Keratinocyte (primary cell): ENCODE data around the gene GPR21. TPM values are rescaled to one million over a fixed set of nuclear protein-coding genes. Genes with fewer than 3 reads are reported as not detected.

Source experiments
- DNase-seq: peaks from one replicate; pipeline ENCODE4 v3.0.0-alpha.2; 2011; ENCODE audit warnings: low read depth, missing footprints, low spot score
- FAIRE-seq: peaks from 2 replicates; lab custom pipeline; 2011; peaks lifted over from hg19 to GRCh38; lab: Jason Lieb, UNC
- H2AFZ ChIP-seq: 2 replicates; pipeline ENCODE4 v1.6.0; 2012; ENCODE audit warnings: low read length, control low read depth, inconsistent platforms; ENCODE audit not compliant: control insufficient read depth
- H3K27ac ChIP-seq: 2 replicates; pipeline ENCODE4 v1.5.1; 2011; ENCODE audit warnings: low read length; ENCODE audit not compliant: control insufficient read depth, insufficient read depth
- H3K27me3 ChIP-seq: 3 replicates; pipeline ENCODE4 v1.6.0; 2011; ENCODE audit warnings: low read length; ENCODE audit not compliant: control insufficient read depth, insufficient read depth; ENCODE audit errors: extremely low read depth
- H3K36me3 ChIP-seq, 2 experiments: 2 replicates in 1 of 2; 3 replicates in 1 of 2; pipeline ENCODE4 v1.5.1; 2011; ENCODE audit warnings: low read length in 2 of 2, mild to moderate bottlenecking in 1 of 2; ENCODE audit not compliant: control insufficient read depth in 2 of 2, insufficient read depth in 2 of 2; ENCODE audit errors: extremely low read depth in 1 of 2
- H3K4me1 ChIP-seq: 3 replicates; pipeline ENCODE4 v1.5.1; 2011; ENCODE audit warnings: low read length; ENCODE audit not compliant: control insufficient read depth, insufficient read depth; ENCODE audit errors: extremely low read depth
- H3K4me2 ChIP-seq: 3 replicates; pipeline ENCODE4 v1.6.0; 2011; ENCODE audit warnings: low read depth, low read length; ENCODE audit not compliant: control insufficient read depth, insufficient read depth; ENCODE audit errors: extremely low read depth
- H3K4me3 ChIP-seq, 3 experiments: fragments of 200-600 bp in 1 of 3; sonication (generic) in 1 of 3; 2 replicates in 2 of 3; 3 replicates in 1 of 3; pipeline ENCODE4 v1.5.1; 2011 to 2016; ENCODE audit warnings: low read length in 3 of 3, mild to moderate bottlenecking in 3 of 3, control low read depth in 2 of 3, inconsistent platforms in 1 of 3, low read depth in 1 of 3, mixed read lengths in 1 of 3, mixed run types in 1 of 3, moderate library complexity in 1 of 3; ENCODE audit not compliant: control insufficient read depth in 2 of 3, insufficient read depth in 2 of 3; ENCODE audit errors: extremely low read depth in 1 of 3
- H3K79me2 ChIP-seq: 2 replicates; pipeline ENCODE4 v1.6.0; 2012; ENCODE audit warnings: low read length; ENCODE audit not compliant: control insufficient read depth, insufficient read depth
- H3K9ac ChIP-seq: 3 replicates; pipeline ENCODE4 v1.6.0; 2011; ENCODE audit warnings: low read length; ENCODE audit not compliant: control insufficient read depth, insufficient read depth; ENCODE audit errors: extremely low read depth
- H3K9me1 ChIP-seq: 3 replicates; pipeline ENCODE4 v1.6.0; 2011; ENCODE audit warnings: low read length; ENCODE audit not compliant: control insufficient read depth, insufficient read depth; ENCODE audit errors: extremely low read depth
- H3K9me3 ChIP-seq: 2 replicates; pipeline ENCODE4 v1.5.1; 2012; ENCODE audit warnings: low read depth, low read length; ENCODE audit not compliant: control insufficient read depth
- H4K20me1 ChIP-seq: 3 replicates; pipeline ENCODE4 v1.6.0; 2011; ENCODE audit warnings: low read length; ENCODE audit not compliant: control insufficient read depth, insufficient read depth; ENCODE audit errors: extremely low read depth
- CTCF ChIP-seq, 3 experiments: IDR thresholded peaks in 1 of 3; conservative IDR thresholded peaks in 1 of 3; optimal IDR thresholded peaks in 1 of 3; 2 replicates in 2 of 3; 3 replicates in 1 of 3; pipeline versions ENCODE3 to v1.5.1; 2011; ENCODE audit warnings: low read length in 3 of 3, mild to moderate bottlenecking in 3 of 3, moderate library complexity in 2 of 3, control low read depth in 1 of 3, inconsistent platforms in 1 of 3; ENCODE audit not compliant: insufficient read depth in 2 of 3; ENCODE audit errors: extremely low read depth in 1 of 3
- EZH2 ChIP-seq: IDR thresholded peaks from one replicate; pipeline ENCODE4 v1.6.1; 2012; ENCODE audit warnings: inconsistent platforms, mild to moderate bottlenecking, low read length, moderate library complexity
- dilution Hi-C: fragments of 300-500 bp; cut with MboI; formaldehyde crosslinking; loops from one replicate; pipeline ENCODE4 v1.7.0; 2020; ENCODE audit warnings: low sequenced_read_pairs; ENCODE audit not compliant: extremely low pct_ligation_motif_present
- polyA plus RNA-seq, 5 experiments: library from polyadenylated mRNA; depleted of rRNA in 3 of 5; stranded (reverse) in 3 of 5; stranded (forward) in 1 of 5; unstranded in 1 of 5; fragments of >200 nt; gene quantifications; 1 replicate in 1 of 5; 2 replicates in 3 of 5; 3 replicates in 1 of 5; pipeline versions ENCODE4 v1.2.1 to v1.2.3, GENCODE V29; 2011 to 2012; ENCODE audit warnings: missing spikeins in 2 of 5, low read depth in 1 of 5, low replicate concordance in 1 of 5

Gene GPR21
- polyA plus RNA-seq, 1 donor (not counting 4 experiments of a cell fraction or from before 2014, with no cell fraction given) = 0.25 TPM

- no peak for FAIRE-seq
- Histone ChIP-seq H3K4me1 (no peaks in the 10 kb centered on the region), H3K9me1 (no peaks in the 10 kb centered on the region), H3K27me3 (no peaks in the 10 kb centered on the region), H3K36me3 (peaks cover 0 to 9% of the 10 kb centered on the region in 2 experiments), H3K4me3 (no peak overlapping the region), H4K20me1 (no peaks in the 10 kb centered on the region), H3K9ac (no peak overlapping the region), H3K27ac (no peak overlapping the region), H3K79me2 (no peaks in the 10 kb centered on the region), H2AFZ (no peak overlapping the region), H3K4me2 (no peak overlapping the region), H3K9me3 (no peaks in the 10 kb centered on the region)
- no peak for DNase-seq
- dilution Hi-C loops = no loop called here
- TF ChIP-seq CTCF (optimal IDR thresholded peaks at IDR 0.05 in 1 of 3, IDR thresholded peaks at IDR 0.05 in 1 of 3, conservative IDR thresholded peaks at IDR 0.05 in 1 of 3; ENCODE audit: extremely low read depth in 1 of 3, insufficient read depth in 2 of 3, low read length in 3 of 3) (no peak), EZH2 (no peak)
These were observed 27.5 kb upstream of the GPR21 start for GRCh38 chr9:123005964-123006363.

- Histone ChIP-seq H3K9ac (no peak overlapping the region), H3K4me3 (no peak overlapping the region), H2AFZ (no peak overlapping the region), H3K27ac (no peak overlapping the region), H3K4me2 (no peak overlapping the region), H3K36me3 (peaks cover 1 to 4% of the 10 kb centered on the region in 2 experiments), H3K27me3 (no peaks in the 10 kb centered on the region), H3K9me3 (no peaks in the 10 kb centered on the region), H4K20me1 (no peaks in the 10 kb centered on the region), H3K9me1 (no peaks in the 10 kb centered on the region), H3K4me1 (no peaks in the 10 kb centered on the region), H3K79me2 (no peaks in the 10 kb centered on the region)
- DNase-seq (no peak), FAIRE-seq (no peak)
- no peak for TF ChIP-seq EZH2
- dilution Hi-C loops = no loop called here
These were observed 26.2 kb upstream of the GPR21 start for GRCh38 chr9:123007269-123007668.

- no peaks in the 10 kb centered on the region for H3K4me1 ChIP-seq
- no peak for DNase-seq
- peaks cover 1 to 4% of the 10 kb centered on the region in 2 experiments for H3K36me3 ChIP-seq
- H4K20me1 ChIP-seq = no peaks in the 10 kb centered on the region
- H3K9me1 ChIP-seq = no peaks in the 10 kb centered on the region
- dilution Hi-C loops = no loop called here
- H3K27ac ChIP-seq = no peak overlapping the region
- TF ChIP-seq EZH2 (no peak), CTCF (optimal IDR thresholded peaks at IDR 0.05 in 1 of 3, IDR thresholded peaks at IDR 0.05 in 1 of 3, conservative IDR thresholded peaks at IDR 0.05 in 1 of 3; ENCODE audit: extremely low read depth in 1 of 3, insufficient read depth in 2 of 3, low read length in 3 of 3) (no peak)
- no peaks in the 10 kb centered on the region for H3K9me3 ChIP-seq
- H3K4me2 ChIP-seq = no peak overlapping the region
- H2AFZ ChIP-seq = no peak overlapping the region
- H3K9ac ChIP-seq = no peak overlapping the region
- H3K4me3 ChIP-seq = no peak overlapping the region
- no peaks in the 10 kb centered on the region for H3K27me3 ChIP-seq
- FAIRE-seq = no peak
- no peaks in the 10 kb centered on the region for H3K79me2 ChIP-seq
These were observed 24.6 kb upstream of the GPR21 start for GRCh38 chr9:123008909-123009308.
